ENCODE measurements around the gene VILL. TPM values are rescaled to one million over a fixed set of nuclear protein-coding genes. Genes with fewer than 3 reads are reported as not detected.

VILL gene
- total and polyA plus RNA-seq, 4 donors: 0.88 to 3.5 (median 1.6) TPM

DNA sequence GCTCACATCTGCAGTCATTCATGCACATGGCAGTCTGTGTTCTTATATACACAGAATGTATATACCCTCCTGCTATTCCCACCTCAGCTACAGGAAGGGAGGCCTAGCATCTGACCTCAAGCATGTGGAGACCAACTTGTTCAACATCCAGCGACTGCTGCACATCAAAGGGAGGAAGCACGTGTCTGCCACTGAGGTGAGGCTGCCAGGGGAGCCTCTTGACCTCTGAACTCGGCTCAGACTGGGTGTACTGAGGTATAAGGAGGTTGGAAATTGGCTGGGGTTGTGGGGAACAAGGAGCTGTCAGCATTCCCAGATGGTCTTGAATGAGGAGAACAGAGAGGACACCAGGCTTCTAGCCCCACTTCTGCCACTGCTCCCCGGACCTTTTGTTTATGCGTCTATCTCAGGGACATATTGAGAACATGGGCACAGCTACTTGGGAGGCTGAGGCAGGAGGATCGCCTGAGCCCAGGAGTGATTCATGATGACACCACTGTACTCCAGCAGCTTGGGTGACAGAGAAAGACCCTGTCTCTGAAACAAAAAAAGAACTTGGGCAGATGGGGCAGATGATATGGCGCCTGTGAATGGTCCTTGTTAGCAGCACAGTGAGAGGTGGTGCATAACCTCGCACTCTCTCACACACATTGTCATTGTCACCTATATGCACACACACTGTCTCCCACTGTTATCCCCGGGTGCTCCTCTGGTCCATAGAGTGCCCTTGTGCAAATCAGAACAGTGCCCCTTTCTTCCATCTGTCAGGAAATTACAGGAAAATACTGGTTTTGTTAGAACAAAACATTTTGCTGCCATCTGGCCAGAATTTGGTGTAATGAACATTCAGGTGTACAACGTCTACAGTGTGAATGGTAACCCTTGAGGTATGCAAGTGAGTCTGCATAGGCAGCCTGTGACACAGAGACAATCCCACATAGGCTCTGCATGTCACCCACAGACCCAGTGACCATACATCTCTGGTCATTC is 5.4 kb downstream of the VILL start:
- no peak for DNase-seq (ENCODE audit: low spot score)
- H3K4me3 ChIP-seq (ENCODE audit: low read depth in 1 of 3, low read length in 3 of 3): no peak overlapping the region
- H3K27me3 ChIP-seq (ENCODE audit: control insufficient read depth in 4 of 4, insufficient read depth in 4 of 4, low read length in 3 of 4): no peaks in the 10 kb centered on the region
- H3K27ac ChIP-seq (ENCODE audit: low read depth in 1 of 2, low read length in 2 of 2): no peak overlapping the region
- H3K9ac ChIP-seq (ENCODE audit: low read depth in 1 of 2, low read length in 2 of 2): no peak overlapping the region
- no peaks in the 10 kb centered on the region for H3K36me3 ChIP-seq (ENCODE audit: control insufficient read depth in 4 of 4, insufficient read depth in 3 of 4, low read depth in 1 of 4, low read length in 3 of 4)
- whole genome bisulfite sequencing: 88% methylated on average over 10 of the region's 10 CpGs
- TF ChIP-seq, protein P1, sequence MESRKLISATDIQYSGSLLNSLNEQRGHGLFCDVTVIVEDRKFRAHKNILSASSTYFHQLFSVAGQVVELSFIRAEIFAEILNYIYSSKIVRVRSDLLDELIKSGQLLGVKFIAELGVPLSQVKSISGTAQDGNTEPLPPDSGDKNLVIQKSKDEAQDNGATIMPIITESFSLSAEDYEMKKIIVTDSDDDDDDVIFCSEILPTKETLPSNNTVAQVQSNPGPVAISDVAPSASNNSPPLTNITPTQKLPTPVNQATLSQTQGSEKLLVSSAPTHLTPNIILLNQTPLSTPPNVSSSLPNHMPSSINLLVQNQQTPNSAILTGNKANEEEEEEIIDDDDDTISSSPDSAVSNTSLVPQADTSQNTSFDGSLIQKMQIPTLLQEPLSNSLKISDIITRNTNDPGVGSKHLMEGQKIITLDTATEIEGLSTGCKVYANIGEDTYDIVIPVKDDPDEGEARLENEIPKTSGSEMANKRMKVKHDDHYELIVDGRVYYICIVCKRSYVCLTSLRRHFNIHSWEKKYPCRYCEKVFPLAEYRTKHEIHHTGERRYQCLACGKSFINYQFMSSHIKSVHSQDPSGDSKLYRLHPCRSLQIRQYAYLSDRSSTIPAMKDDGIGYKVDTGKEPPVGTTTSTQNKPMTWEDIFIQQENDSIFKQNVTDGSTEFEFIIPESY (IDR thresholded peaks at IDR 0.05): no peak
- TF ChIP-seq TAF1 (conservative IDR thresholded peaks at IDR 0.05) (no peak), FOXA2 (IDR thresholded peaks at IDR 0.05) (no peak), SP1 (IDR thresholded peaks at IDR 0.05) (no peak), HNF4A (conservative IDR thresholded peaks at IDR 0.05) (no peak), FOXA1 (IDR thresholded peaks at IDR 0.05) (no peak), JUND (IDR thresholded peaks at IDR 0.05) (no peak), GABPA (IDR thresholded peaks at IDR 0.05 in 1 of 2, conservative IDR thresholded peaks at IDR 0.05 in 1 of 2) (no peak), HNF4G (IDR thresholded peaks at IDR 0.05) (no peak), RXRA (IDR thresholded peaks at IDR 0.05) (no peak), NR2F2 (IDR thresholded peaks at IDR 0.05) (no peak)
- TF ChIP-seq, protein P2, sequence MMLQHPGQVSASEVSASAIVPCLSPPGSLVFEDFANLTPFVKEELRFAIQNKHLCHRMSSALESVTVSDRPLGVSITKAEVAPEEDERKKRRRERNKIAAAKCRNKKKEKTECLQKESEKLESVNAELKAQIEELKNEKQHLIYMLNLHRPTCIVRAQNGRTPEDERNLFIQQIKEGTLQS (IDR thresholded peaks at IDR 0.05): no peak
- TF ChIP-seq, protein P3, sequence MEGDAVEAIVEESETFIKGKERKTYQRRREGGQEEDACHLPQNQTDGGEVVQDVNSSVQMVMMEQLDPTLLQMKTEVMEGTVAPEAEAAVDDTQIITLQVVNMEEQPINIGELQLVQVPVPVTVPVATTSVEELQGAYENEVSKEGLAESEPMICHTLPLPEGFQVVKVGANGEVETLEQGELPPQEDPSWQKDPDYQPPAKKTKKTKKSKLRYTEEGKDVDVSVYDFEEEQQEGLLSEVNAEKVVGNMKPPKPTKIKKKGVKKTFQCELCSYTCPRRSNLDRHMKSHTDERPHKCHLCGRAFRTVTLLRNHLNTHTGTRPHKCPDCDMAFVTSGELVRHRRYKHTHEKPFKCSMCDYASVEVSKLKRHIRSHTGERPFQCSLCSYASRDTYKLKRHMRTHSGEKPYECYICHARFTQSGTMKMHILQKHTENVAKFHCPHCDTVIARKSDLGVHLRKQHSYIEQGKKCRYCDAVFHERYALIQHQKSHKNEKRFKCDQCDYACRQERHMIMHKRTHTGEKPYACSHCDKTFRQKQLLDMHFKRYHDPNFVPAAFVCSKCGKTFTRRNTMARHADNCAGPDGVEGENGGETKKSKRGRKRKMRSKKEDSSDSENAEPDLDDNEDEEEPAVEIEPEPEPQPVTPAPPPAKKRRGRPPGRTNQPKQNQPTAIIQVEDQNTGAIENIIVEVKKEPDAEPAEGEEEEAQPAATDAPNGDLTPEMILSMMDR (IDR thresholded peaks at IDR 0.05; ENCODE audit: low read depth, low read length, missing input control): no peak
- TF ChIP-seq, protein P4, sequence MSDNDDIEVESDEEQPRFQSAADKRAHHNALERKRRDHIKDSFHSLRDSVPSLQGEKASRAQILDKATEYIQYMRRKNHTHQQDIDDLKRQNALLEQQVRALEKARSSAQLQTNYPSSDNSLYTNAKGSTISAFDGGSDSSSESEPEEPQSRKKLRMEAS (IDR thresholded peaks at IDR 0.05): no peak
- TF ChIP-seq, protein P5, sequence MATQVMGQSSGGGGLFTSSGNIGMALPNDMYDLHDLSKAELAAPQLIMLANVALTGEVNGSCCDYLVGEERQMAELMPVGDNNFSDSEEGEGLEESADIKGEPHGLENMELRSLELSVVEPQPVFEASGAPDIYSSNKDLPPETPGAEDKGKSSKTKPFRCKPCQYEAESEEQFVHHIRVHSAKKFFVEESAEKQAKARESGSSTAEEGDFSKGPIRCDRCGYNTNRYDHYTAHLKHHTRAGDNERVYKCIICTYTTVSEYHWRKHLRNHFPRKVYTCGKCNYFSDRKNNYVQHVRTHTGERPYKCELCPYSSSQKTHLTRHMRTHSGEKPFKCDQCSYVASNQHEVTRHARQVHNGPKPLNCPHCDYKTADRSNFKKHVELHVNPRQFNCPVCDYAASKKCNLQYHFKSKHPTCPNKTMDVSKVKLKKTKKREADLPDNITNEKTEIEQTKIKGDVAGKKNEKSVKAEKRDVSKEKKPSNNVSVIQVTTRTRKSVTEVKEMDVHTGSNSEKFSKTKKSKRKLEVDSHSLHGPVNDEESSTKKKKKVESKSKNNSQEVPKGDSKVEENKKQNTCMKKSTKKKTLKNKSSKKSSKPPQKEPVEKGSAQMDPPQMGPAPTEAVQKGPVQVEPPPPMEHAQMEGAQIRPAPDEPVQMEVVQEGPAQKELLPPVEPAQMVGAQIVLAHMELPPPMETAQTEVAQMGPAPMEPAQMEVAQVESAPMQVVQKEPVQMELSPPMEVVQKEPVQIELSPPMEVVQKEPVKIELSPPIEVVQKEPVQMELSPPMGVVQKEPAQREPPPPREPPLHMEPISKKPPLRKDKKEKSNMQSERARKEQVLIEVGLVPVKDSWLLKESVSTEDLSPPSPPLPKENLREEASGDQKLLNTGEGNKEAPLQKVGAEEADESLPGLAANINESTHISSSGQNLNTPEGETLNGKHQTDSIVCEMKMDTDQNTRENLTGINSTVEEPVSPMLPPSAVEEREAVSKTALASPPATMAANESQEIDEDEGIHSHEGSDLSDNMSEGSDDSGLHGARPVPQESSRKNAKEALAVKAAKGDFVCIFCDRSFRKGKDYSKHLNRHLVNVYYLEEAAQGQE (IDR thresholded peaks at IDR 0.05): no peak
- no peaks in the 10 kb centered on the region for H3K9me3 ChIP-seq (ENCODE audit: control insufficient read depth in 4 of 4, low read length in 3 of 4)
- H3K4me1 ChIP-seq (ENCODE audit: control insufficient read depth in 4 of 4, insufficient read depth in 4 of 4, low read length in 3 of 4): peaks cover 0 to 18% (median 8%) of the 10 kb centered on the region in 4 donors

Data from liver (tissue), 9 donors.